DOHH2 (cell line): ENCODE data around the gene KLHL42.

ENCODE experiments used
- H3F3A ChIP-seq: fragments of 200-600 bp; sonication (generic), shearing (Covaris generic); 2 replicates; pipeline ENCODE4 v1.6.0; 2016; ENCODE audit warnings: antibody characterized with exemption, mild to moderate bottlenecking; ENCODE audit not compliant: control insufficient read depth, insufficient read depth
- H3K27ac ChIP-seq: fragments of 200-600 bp; sonication (generic); 2 replicates; pipeline ENCODE4 v1.5.1; 2014; ENCODE audit warnings: low read depth, mild to moderate bottlenecking, low read length, moderate library complexity
- H3K27me3 ChIP-seq: fragments of 200-600 bp; sonication (generic); 2 replicates; pipeline ENCODE4 v1.6.1; 2014; ENCODE audit warnings: mild to moderate bottlenecking, low read length, mixed read lengths; ENCODE audit not compliant: control insufficient read depth
- H3K36me3 ChIP-seq: fragments of 200-600 bp; sonication (generic); 2 replicates; pipeline ENCODE4 v1.6.1; 2014; ENCODE audit warnings: mild to moderate bottlenecking, low read length, moderate library complexity, mixed read lengths; ENCODE audit not compliant: control insufficient read depth
- H3K4me1 ChIP-seq: fragments of 200-600 bp; sonication (generic); 2 replicates; pipeline ENCODE4 v1.6.1; 2014; ENCODE audit warnings: mild to moderate bottlenecking, low read length, mixed read lengths; ENCODE audit not compliant: control insufficient read depth
- H3K4me2 ChIP-seq: fragments of 200-600 bp; sonication (generic); 2 replicates; pipeline ENCODE4 v1.6.0; 2014; ENCODE audit warnings: mild to moderate bottlenecking, low read length, moderate library complexity
- H3K4me3 ChIP-seq: fragments of 200-600 bp; sonication (generic); 2 replicates; pipeline ENCODE4 v1.5.1; 2014; ENCODE audit warnings: mild to moderate bottlenecking, low read length, mixed read lengths
- H3K79me2 ChIP-seq: fragments of 200-600 bp; sonication (generic); 2 replicates; pipeline ENCODE4 v1.6.1; 2014; ENCODE audit warnings: mild to moderate bottlenecking, low read length, mixed read lengths; ENCODE audit not compliant: control insufficient read depth
- H3K9me2 ChIP-seq: fragments of 200-600 bp; sonication (generic); replicated peaks from 2 replicates; pipeline ENCODE4 v1.6.1; 2014; ENCODE audit warnings: mild to moderate bottlenecking, low read length, mixed read lengths; ENCODE audit not compliant: control insufficient read depth
- H3K9me3 ChIP-seq: fragments of 200-600 bp; sonication (generic); 2 replicates; pipeline ENCODE4 v1.6.1; 2014; ENCODE audit warnings: antibody characterized with exemption, low read length, mixed read lengths; ENCODE audit not compliant: control insufficient read depth, insufficient read depth
- H4K20me1 ChIP-seq: fragments of 200-600 bp; sonication (generic); 2 replicates; pipeline ENCODE4 v1.6.0; 2014; ENCODE audit warnings: low read depth, mild to moderate bottlenecking, antibody characterized with exemption, low read length, moderate library complexity; ENCODE audit not compliant: control insufficient read depth, insufficient read depth
- EZH2phosphoT487 ChIP-seq: fragments of 200-600 bp; sonication (generic); IDR thresholded peaks from 2 replicates; pipeline ENCODE4 v1.6.1; 2017; ENCODE audit warnings: borderline replicate concordance, mild to moderate bottlenecking, antibody characterized with exemption, low read length, moderate library complexity, mixed read lengths
- TF ChIP-seq, protein P1 (sequence below): fragments of 200-600 bp; sonication (generic); IDR thresholded peaks from one replicate; pipeline ENCODE4 v1.5.1; 2014; ENCODE audit warnings: antibody characterized with exemption, mild to moderate bottlenecking, low read depth, low read length; ENCODE audit not compliant: poor library complexity, severe bottlenecking

The KLHL42 gene

DNA sequence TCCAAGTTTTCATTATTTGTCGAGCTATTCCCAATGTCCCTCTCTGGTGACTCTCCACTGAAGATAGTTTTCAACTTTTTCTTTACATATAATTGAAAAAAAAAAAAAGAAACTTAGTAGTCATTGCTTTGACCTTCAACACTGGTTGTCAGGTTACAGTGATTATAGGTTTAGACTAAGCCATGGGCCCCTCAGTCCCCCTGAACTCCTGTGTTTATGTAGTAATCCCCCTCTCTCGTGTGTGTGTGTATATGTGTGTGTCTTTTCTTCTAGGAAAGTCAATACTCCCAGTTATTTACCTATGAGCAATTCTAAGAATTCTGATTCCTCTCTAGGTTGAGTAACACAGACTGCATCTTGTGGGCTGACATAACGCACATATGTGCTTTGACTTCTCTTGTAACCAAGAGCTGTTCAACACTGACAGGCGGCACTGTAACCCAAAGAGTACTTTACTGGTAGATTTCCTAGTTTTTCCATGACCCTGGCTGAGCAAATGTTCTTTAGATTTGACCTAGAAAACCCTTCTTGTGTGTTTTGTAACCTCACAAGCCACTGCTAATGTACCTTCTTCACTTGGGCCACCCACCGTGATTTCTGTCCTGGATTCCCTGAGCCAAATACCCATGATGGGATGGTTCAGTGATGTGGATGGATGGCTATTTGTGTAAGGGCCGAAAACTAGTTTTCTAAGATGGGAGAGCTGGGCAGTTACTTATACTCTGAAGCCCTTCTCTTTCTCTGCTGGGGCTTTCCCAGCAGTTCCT lies 15.0 kb downstream of the KLHL42 start:
- H3F3A ChIP-seq = no peaks in the 10 kb centered on the region
- no peaks in the 10 kb centered on the region for H3K4me1 ChIP-seq
- H3K36me3 ChIP-seq = peaks cover 73% of the 10 kb centered on the region
- H3K9me2 ChIP-seq = no peaks in the 10 kb centered on the region
- no peak overlapping the region for H3K27ac ChIP-seq
- H3K4me3 ChIP-seq = no peak overlapping the region
- H4K20me1 ChIP-seq = 0 out of 2 replicates have a peak, but pooled peaks cover 3% of the 10 kb centered on the region
- H3K9me3 ChIP-seq = no peaks in the 10 kb centered on the region
- H3K79me2 ChIP-seq = peaks cover 10% of the 10 kb centered on the region
- no peak overlapping the region for H3K4me2 ChIP-seq
- no peak for TF ChIP-seq EZH2phosphoT487
- TF ChIP-seq, protein P1, sequence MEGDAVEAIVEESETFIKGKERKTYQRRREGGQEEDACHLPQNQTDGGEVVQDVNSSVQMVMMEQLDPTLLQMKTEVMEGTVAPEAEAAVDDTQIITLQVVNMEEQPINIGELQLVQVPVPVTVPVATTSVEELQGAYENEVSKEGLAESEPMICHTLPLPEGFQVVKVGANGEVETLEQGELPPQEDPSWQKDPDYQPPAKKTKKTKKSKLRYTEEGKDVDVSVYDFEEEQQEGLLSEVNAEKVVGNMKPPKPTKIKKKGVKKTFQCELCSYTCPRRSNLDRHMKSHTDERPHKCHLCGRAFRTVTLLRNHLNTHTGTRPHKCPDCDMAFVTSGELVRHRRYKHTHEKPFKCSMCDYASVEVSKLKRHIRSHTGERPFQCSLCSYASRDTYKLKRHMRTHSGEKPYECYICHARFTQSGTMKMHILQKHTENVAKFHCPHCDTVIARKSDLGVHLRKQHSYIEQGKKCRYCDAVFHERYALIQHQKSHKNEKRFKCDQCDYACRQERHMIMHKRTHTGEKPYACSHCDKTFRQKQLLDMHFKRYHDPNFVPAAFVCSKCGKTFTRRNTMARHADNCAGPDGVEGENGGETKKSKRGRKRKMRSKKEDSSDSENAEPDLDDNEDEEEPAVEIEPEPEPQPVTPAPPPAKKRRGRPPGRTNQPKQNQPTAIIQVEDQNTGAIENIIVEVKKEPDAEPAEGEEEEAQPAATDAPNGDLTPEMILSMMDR = no peak
- H3K27me3 ChIP-seq = no peaks in the 10 kb centered on the region

DNA sequence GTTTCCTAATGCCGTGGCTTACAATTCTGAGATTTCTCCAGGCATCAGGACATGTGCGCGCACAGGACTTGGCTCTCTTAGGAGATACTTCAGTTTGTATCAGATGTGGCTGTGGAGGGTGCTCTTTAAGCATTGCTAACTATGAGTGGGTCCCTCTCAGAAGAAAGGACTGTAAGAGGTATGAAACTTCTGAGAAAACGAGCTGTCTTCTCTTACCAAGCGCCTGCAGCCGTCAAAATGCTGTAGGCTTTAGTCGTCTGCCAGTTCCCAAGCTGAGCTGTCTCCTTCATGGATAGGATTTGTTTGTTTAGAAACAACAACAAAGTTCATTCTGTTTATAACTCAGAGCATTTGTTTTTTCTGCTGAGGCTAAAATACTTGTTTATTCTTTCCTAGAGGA lies 16.1 kb downstream of the KLHL42 start:
- H3K36me3 ChIP-seq = peaks cover 66% of the 10 kb centered on the region
- no peaks in the 10 kb centered on the region for H3K27me3 ChIP-seq
- H3K79me2 ChIP-seq = peaks cover 1% of the 10 kb centered on the region; the same call in 1 of the 2 replicates
- no peaks in the 10 kb centered on the region for H3K9me3 ChIP-seq
- no peak for TF ChIP-seq EZH2phosphoT487
- TF ChIP-seq, protein P1 = no peak
- no peaks in the 10 kb centered on the region for H3K9me2 ChIP-seq
- no peak overlapping the region for H3K27ac ChIP-seq
- no peaks in the 10 kb centered on the region for H4K20me1 ChIP-seq
- no peaks in the 10 kb centered on the region for H3K4me1 ChIP-seq
- no peak overlapping the region for H3K4me3 ChIP-seq
- H3K4me2 ChIP-seq = no peak overlapping the region
- H3F3A ChIP-seq = no peaks in the 10 kb centered on the region

DNA sequence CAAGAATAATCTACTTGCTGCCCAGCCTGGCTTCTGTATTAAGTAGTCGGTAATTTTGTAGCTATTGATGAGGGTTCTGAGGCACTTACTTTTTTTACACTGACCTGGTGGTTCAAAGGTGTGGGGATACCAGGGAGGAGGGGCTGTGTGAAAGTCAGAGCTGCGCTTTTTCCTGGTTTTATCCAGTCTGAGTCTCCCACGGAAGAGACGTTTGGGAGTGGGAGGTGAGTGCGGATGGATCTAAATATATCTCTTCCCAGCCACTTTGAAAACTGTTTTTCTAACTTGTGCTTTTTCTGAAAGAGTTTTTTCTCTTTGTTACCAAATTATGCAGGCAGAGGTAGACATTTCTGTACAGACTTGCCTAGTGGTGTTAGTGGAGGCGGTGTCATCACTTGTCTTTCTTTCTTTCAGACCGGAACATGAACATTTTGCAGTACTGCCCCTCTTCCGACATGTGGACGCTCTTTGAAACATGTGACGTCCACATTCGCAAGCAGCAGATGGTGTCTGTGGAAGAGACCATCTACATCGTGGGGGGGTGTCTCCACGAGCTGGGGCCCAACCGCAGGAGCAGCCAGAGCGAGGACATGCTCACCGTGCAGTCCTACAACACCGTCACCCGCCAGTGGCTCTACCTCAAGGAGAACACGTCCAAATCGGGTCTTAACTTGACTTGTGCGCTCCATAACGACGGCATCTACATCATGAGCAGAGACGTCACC lies 17.4 kb downstream of the KLHL42 start:
- H3K4me2 ChIP-seq = no peak overlapping the region

More for the DNA sequence above, 17.4 kb downstream of the KLHL42 start:
- Histone ChIP-seq H3K36me3 (peaks cover 57% of the 10 kb centered on the region), H3K27me3 (no peaks in the 10 kb centered on the region), H3K4me3 (no peak overlapping the region), H4K20me1 (no peaks in the 10 kb centered on the region), H3K27ac (no peak overlapping the region), H3F3A (no peaks in the 10 kb centered on the region), H3K79me2 (no peaks in the 10 kb centered on the region), H3K9me3 (no peaks in the 10 kb centered on the region), H3K4me1 (no peaks in the 10 kb centered on the region), H3K9me2 (no peaks in the 10 kb centered on the region)
- no peak for TF ChIP-seq EZH2phosphoT487
- TF ChIP-seq, protein P1 = no peak
